Smooth muscle cell (in vitro differentiated cells): Measurements from ENCODE around the gene SHANK3. TPM values are rescaled to one million over a fixed set of nuclear protein-coding genes. Genes with fewer than 3 reads are reported as not detected.

Source experiments
- DNase-seq: peaks from one replicate; lab custom pipeline; 2025; ENCODE audit not compliant: unreplicated experiment; lab: John Stamatoyannopoulos, UW
- H2AFZ ChIP-seq: fragments of 200-600 bp; sonication (generic); 2 replicates; pipeline ENCODE4 v1.6.0; 2016; ENCODE audit warnings: antibody characterized with exemption, low read depth, mild to moderate bottlenecking
- H3F3A ChIP-seq: fragments of 200-600 bp; sonication (generic); 2 replicates; pipeline ENCODE4 v1.6.0; 2017; ENCODE audit warnings: antibody characterized with exemption, low read depth
- H3K27ac ChIP-seq: fragments of 200-600 bp; sonication (generic); 2 replicates; pipeline ENCODE4 v1.5.1; 2016; ENCODE audit warnings: low read depth, mild to moderate bottlenecking
- H3K27me3 ChIP-seq: fragments of 200-600 bp; sonication (generic); 2 replicates; pipeline ENCODE4 v1.6.1; 2016; ENCODE audit warnings: low read depth, mild to moderate bottlenecking
- H3K36me3 ChIP-seq: fragments of 200-600 bp; sonication (generic); 2 replicates; pipeline ENCODE4 v1.5.1; 2016; ENCODE audit warnings: low read depth
- H3K4me1 ChIP-seq: fragments of 200-600 bp; sonication (generic); 2 replicates; pipeline ENCODE4 v1.5.1; 2016; ENCODE audit warnings: low read depth
- H3K4me2 ChIP-seq: fragments of 200-600 bp; sonication (generic); 2 replicates; pipeline ENCODE4 v1.6.0; 2016; ENCODE audit warnings: mild to moderate bottlenecking
- H3K4me3 ChIP-seq: fragments of 200-600 bp; sonication (generic); 2 replicates; pipeline ENCODE4 v1.5.1; 2016; ENCODE audit warnings: mild to moderate bottlenecking
- H3K79me2 ChIP-seq: fragments of 200-600 bp; sonication (generic); 2 replicates; pipeline ENCODE4 v1.6.0; 2016; ENCODE audit warnings: low read depth, mild to moderate bottlenecking
- H3K9ac ChIP-seq: fragments of 200-600 bp; sonication (generic); 2 replicates; pipeline ENCODE4 v1.6.0; 2016; ENCODE audit warnings: low read depth
- H3K9me3 ChIP-seq: fragments of 200-600 bp; sonication (generic); replicated peaks from 2 replicates; pipeline ENCODE4 v1.5.1; 2016; ENCODE audit warnings: low read depth
- H4K20me1 ChIP-seq: fragments of 200-600 bp; sonication (generic); 2 replicates; pipeline ENCODE4 v1.6.0; 2016; ENCODE audit warnings: low read depth
- WGBS: methylation state at CpG from one replicate; pipeline ENCODE4 v1.1.7; 2016; ENCODE audit warnings: low lambda C conversion rate; 5-methylcytosine and 5-hydroxymethylcytosine counted together
- polyA plus RNA-seq: library from polyadenylated mRNA; unstranded; fragments of >200 nt; fragmentation: Nextera tagmentation; extraction: Ambion mirVana; gene quantifications from 2 replicates; pipeline ENCODE4 v1.2.1, GENCODE V29; 2016
- small RNA-seq: library from RNA; depleted of rRNA; stranded (forward); fragments of <200 nt; gene quantifications from one replicate; pipeline ENCODE3, GENCODE V24; 2014
- total RNA-seq: library from RNA; depleted of rRNA; stranded (reverse); fragments of >200 nt; gene quantifications from 2 replicates; pipeline ENCODE4 v1.2.3, GENCODE V29; 2014
- TF ChIP-seq, protein P1 (sequence below): fragments of 200-600 bp; sonication (generic); IDR thresholded peaks from 2 replicates; pipeline ENCODE4 v1.5.1; 2017; ENCODE audit warnings: borderline replicate concordance, mild to moderate bottlenecking, antibody characterized with exemption; ENCODE audit not compliant: insufficient read depth, poor library complexity, severe bottlenecking

The SHANK3 gene
- total and polyA plus RNA-seq, 2 experiments from 2014 or later: 1.9 to 2.0 TPM

DNA sequence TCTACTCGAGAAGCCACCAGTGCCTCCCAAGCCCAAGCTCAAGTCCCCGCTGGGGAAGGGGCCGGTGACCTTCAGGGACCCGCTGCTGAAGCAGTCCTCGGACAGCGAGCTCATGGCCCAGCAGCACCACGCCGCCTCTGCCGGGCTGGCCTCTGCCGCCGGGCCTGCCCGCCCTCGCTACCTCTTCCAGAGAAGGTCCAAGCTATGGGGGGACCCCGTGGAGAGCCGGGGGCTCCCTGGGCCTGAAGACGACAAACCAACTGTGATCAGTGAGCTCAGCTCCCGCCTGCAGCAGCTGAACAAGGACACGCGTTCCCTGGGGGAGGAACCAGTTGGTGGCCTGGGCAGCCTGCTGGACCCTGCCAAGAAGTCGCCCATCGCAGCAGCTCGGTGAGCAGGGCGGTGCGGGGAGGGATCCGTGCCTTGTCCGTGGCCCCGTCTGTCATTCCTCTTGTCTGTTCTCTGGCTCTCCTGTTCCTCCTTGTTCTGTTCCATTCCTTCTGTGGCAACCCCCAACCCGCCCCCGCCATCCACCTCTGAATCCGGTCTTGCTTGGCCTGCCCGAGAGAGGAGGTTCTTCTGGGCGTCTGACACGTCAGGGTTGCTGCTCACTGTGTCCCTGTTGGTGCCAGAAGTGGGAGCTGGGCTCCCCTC lies 49.6 kb downstream of the SHANK3 start:
- Histone ChIP-seq H3K27me3 (peaks cover 37% of the 10 kb centered on the region), H3K36me3 (no peaks in the 10 kb centered on the region), H3K9ac (no peak overlapping the region), H3K9me3 (no peaks in the 10 kb centered on the region), H3K4me3 (no peak overlapping the region), H3K4me1 (no peaks in the 10 kb centered on the region), H4K20me1 (peaks cover 20% of the 10 kb centered on the region), H3F3A (no peaks in the 10 kb centered on the region), H3K27ac (no peak overlapping the region), H3K4me2 (no peak overlapping the region), H2AFZ (no peak overlapping the region), H3K79me2 (no peaks in the 10 kb centered on the region)
- TF ChIP-seq, protein P1, sequence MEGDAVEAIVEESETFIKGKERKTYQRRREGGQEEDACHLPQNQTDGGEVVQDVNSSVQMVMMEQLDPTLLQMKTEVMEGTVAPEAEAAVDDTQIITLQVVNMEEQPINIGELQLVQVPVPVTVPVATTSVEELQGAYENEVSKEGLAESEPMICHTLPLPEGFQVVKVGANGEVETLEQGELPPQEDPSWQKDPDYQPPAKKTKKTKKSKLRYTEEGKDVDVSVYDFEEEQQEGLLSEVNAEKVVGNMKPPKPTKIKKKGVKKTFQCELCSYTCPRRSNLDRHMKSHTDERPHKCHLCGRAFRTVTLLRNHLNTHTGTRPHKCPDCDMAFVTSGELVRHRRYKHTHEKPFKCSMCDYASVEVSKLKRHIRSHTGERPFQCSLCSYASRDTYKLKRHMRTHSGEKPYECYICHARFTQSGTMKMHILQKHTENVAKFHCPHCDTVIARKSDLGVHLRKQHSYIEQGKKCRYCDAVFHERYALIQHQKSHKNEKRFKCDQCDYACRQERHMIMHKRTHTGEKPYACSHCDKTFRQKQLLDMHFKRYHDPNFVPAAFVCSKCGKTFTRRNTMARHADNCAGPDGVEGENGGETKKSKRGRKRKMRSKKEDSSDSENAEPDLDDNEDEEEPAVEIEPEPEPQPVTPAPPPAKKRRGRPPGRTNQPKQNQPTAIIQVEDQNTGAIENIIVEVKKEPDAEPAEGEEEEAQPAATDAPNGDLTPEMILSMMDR: no peak
- WGBS: 94% methylated on average over 33 of the region's 33 CpGs
- DNase-seq: no peak

Small RNAs within 50 kb of the gene (small RNA-seq; reads per million reads assigned to genes)
- gene RF00019 (not detected), gene RNU6-409P (not detected)

Other genes with a start within 250 kb of the SHANK3 start
- gene SBF1, start 197.8 kb upstream of the SHANK3 start, total RNA-seq: 34.1 and 37.3 TPM in 2 replicates
- 53.6 and 70.8 TPM in 2 replicates for gene SBF1, start 197.8 kb upstream of the SHANK3 start, polyA plus RNA-seq
- gene ADM2, start 191.3 kb upstream of the SHANK3 start, total RNA-seq: 3.0 and 4.1 TPM in 2 replicates
- gene ADM2, start 191.3 kb upstream of the SHANK3 start, polyA plus RNA-seq: 15.8 and 16.9 TPM in 2 replicates
- gene MIOX, start 186.0 kb upstream of the SHANK3 start, total RNA-seq: 2.1 TPM in 1 of 2 replicates, not detected in the other
- gene MIOX, start 186.0 kb upstream of the SHANK3 start, polyA plus RNA-seq: 0.49 and 0.54 TPM in 2 replicates
- gene LMF2, start 165.1 kb upstream of the SHANK3 start, total RNA-seq: 53.5 and 56.3 TPM in 2 replicates
- 117 and 130 TPM in 2 replicates for gene LMF2, start 165.1 kb upstream of the SHANK3 start, polyA plus RNA-seq
- gene NCAPH2, start 164.6 kb upstream of the SHANK3 start, total RNA-seq: 20.7 and 24.1 TPM in 2 replicates
- 42.0 and 45.7 TPM in 2 replicates for gene NCAPH2, start 164.6 kb upstream of the SHANK3 start, polyA plus RNA-seq
- 1.5 and 3.2 TPM in 2 replicates for gene SCO2, start 147.2 kb upstream of the SHANK3 start, total RNA-seq
- gene SCO2, start 147.2 kb upstream of the SHANK3 start, polyA plus RNA-seq: 17.6 and 22.6 TPM in 2 replicates
- 85.8 and 87.4 TPM in 2 replicates for gene TYMP, start 142.8 kb upstream of the SHANK3 start, total RNA-seq
- 263 and 287 TPM in 2 replicates for gene TYMP, start 142.8 kb upstream of the SHANK3 start, polyA plus RNA-seq
- gene KLHDC7B, start 126.9 kb upstream of the SHANK3 start, total RNA-seq: 0.31 and 1.1 TPM in 2 replicates
- gene KLHDC7B, start 126.9 kb upstream of the SHANK3 start, polyA plus RNA-seq: 1.5 and 2.2 TPM in 2 replicates
- not detected in 2 replicates for gene SYCE3, start 109.9 kb upstream of the SHANK3 start, total RNA-seq
- not detected in 2 replicates for gene SYCE3, start 109.9 kb upstream of the SHANK3 start, polyA plus RNA-seq
- gene CPT1B, start 94.4 kb upstream of the SHANK3 start, total RNA-seq: 13.1 and 19.3 TPM in 2 replicates
- gene CPT1B, start 94.4 kb upstream of the SHANK3 start, polyA plus RNA-seq: 20.7 and 38.3 TPM in 2 replicates
- 33.6 and 35.2 TPM in 2 replicates for gene CHKB, start 90.0 kb upstream of the SHANK3 start, total RNA-seq
- gene CHKB, start 90.0 kb upstream of the SHANK3 start, polyA plus RNA-seq: 62.8 and 64.8 TPM in 2 replicates
- gene MAPK8IP2, start 72.0 kb upstream of the SHANK3 start, total RNA-seq: 0.63 TPM in 2 replicates
- gene MAPK8IP2, start 72.0 kb upstream of the SHANK3 start, polyA plus RNA-seq: 1.2 and 1.5 TPM in 2 replicates
- gene ARSA, start 44.7 kb upstream of the SHANK3 start, total RNA-seq: 16.6 and 19.9 TPM in 2 replicates
- gene ARSA, start 44.7 kb upstream of the SHANK3 start, polyA plus RNA-seq: 16.6 and 17.7 TPM in 2 replicates
- 0.27 and 1.9 TPM in 2 replicates for gene ACR, start 65.4 kb downstream of the SHANK3 start, total RNA-seq
- gene ACR, start 65.4 kb downstream of the SHANK3 start, polyA plus RNA-seq: not detected in 2 replicates
- gene RABL2B, start 110.8 kb downstream of the SHANK3 start, total RNA-seq: 8.0 and 12.5 TPM in 2 replicates
- 17.4 and 22.9 TPM in 2 replicates for gene RABL2B, start 110.8 kb downstream of the SHANK3 start, polyA plus RNA-seq